Measurements from ENCODE around the gene ATF7IP.

DNA sequence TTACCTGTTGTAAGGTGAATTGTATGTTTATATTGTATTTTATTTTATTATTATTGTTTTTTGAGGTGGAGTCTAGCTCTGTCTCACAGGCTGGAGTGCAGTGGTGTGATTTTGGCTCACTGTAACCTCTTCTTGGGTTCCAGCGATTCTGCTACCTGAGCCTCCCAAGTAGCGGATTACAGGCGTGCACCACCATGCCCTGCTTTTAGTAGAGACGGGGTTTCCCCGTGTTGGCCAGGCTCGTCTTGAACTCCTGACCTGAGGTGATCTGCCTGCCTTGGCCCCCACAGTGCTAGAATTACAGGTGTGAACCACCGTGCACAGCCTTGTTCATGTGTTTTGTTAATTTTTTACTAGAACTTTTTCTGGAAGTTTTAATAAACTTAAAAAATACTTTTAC, 3.8 kb downstream of the ATF7IP start:
- TF ChIP-seq EP300 (IDR thresholded peaks at IDR 0.05) (no peak), POLR2A (IDR thresholded peaks at IDR 0.05) (no peak), POLR2AphosphoS5 (IDR thresholded peaks at IDR 0.05) (no peak)
- TF ChIP-seq, protein P1, sequence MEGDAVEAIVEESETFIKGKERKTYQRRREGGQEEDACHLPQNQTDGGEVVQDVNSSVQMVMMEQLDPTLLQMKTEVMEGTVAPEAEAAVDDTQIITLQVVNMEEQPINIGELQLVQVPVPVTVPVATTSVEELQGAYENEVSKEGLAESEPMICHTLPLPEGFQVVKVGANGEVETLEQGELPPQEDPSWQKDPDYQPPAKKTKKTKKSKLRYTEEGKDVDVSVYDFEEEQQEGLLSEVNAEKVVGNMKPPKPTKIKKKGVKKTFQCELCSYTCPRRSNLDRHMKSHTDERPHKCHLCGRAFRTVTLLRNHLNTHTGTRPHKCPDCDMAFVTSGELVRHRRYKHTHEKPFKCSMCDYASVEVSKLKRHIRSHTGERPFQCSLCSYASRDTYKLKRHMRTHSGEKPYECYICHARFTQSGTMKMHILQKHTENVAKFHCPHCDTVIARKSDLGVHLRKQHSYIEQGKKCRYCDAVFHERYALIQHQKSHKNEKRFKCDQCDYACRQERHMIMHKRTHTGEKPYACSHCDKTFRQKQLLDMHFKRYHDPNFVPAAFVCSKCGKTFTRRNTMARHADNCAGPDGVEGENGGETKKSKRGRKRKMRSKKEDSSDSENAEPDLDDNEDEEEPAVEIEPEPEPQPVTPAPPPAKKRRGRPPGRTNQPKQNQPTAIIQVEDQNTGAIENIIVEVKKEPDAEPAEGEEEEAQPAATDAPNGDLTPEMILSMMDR (IDR thresholded peaks at IDR 0.05) = no peak

Measured in upper lobe of left lung (tissue), 4 donors.